ENCODE measurements around the gene TMEM171.

DNA sequence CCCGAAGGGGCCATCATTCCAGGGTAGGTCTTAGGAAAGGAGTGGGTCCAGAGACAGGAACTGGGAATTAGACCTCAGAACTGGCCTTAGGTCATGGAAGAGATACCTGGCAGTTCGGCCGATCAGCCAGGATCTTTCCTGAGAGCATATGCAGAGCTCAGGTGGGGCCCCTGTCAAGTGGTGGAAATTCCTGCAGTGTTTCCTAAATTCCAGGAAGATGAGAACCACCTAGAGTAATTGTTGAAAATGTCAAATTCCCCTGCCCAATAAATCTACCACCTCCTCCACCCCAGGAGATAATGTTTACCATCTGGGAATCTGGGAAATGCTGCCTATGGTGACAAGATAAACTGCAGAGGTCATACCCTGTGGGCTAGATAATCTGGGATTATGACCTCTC lies 14.6 kb downstream of the TMEM171 start:
- TF ChIP-seq CTCF (conservative IDR thresholded peaks at IDR 0.05) (no peak), ZFX (IDR thresholded peaks at IDR 0.05) (no peak)
